Measurements from ENCODE around the gene CDH9.

DNA sequence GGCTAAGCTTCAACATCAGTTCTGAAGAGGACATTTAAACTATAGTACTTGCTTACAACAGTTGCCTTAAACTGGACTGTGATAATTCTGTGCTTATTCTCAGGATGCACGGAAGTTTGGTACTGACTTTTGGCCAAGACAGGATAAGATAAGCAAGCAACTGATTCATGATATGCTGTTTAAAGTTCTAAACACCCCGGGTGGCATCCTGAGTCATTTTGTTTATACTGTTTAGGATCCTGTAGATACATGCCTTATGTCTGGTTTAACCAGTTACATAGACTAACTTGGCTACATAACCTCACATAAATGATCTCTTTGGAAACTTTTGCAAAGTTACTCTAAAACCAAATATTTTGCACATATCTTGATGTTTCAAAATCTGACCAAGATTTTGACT is 95.9 kb downstream of the CDH9 start:
- TF ChIP-seq, protein P1, sequence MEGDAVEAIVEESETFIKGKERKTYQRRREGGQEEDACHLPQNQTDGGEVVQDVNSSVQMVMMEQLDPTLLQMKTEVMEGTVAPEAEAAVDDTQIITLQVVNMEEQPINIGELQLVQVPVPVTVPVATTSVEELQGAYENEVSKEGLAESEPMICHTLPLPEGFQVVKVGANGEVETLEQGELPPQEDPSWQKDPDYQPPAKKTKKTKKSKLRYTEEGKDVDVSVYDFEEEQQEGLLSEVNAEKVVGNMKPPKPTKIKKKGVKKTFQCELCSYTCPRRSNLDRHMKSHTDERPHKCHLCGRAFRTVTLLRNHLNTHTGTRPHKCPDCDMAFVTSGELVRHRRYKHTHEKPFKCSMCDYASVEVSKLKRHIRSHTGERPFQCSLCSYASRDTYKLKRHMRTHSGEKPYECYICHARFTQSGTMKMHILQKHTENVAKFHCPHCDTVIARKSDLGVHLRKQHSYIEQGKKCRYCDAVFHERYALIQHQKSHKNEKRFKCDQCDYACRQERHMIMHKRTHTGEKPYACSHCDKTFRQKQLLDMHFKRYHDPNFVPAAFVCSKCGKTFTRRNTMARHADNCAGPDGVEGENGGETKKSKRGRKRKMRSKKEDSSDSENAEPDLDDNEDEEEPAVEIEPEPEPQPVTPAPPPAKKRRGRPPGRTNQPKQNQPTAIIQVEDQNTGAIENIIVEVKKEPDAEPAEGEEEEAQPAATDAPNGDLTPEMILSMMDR (IDR thresholded peaks at IDR 0.05; ENCODE audit: insufficient read depth, low read length, poor library complexity, severe bottlenecking), result no peak
- TF ChIP-seq EZH2phosphoT487 (conservative IDR thresholded peaks at IDR 0.05; ENCODE audit: low read length), result no peak

Measured in SU-DHL-6 (cell line).